ENCODE data around the gene CARTPT. TPM values are rescaled to one million over a fixed set of nuclear protein-coding genes. Genes with fewer than 3 reads are reported as not detected.
A peak's percentile ranks its signal among the peaks of the same experiment; 100 is the strongest.

Gene CARTPT
- total RNA-seq, 1 donor from 2014 or later, result not detected

GRCh38 chr5:71744009-71744790, 25.1 kb downstream of the CARTPT start:
- no peaks in the 10 kb centered on the region for H3K27me3 ChIP-seq (ENCODE audit: low read depth)
- intact Hi-C loops (cut with micrococcal nuclease), result no loop called here
- no peak overlapping the region for H3K4me3 ChIP-seq
- DNase-seq, result no peak
- peaks cover 4% of the 10 kb centered on the region for H3K4me1 ChIP-seq
- no peaks in the 10 kb centered on the region for H3K9me3 ChIP-seq (replicated peaks)
- no peak for TF ChIP-seq CTCF (IDR thresholded peaks at IDR 0.05; ENCODE audit: borderline replicate concordance)
- no peaks in the 10 kb centered on the region for H3K36me3 ChIP-seq
- no peak overlapping the region for H3K27ac ChIP-seq (replicated peaks)

GRCh38 chr5:71747182-71747581, 28.1 kb downstream of the CARTPT start:
- Histone ChIP-seq H3K36me3 (no peaks in the 10 kb centered on the region), H3K9me3 (replicated peaks) (no peaks in the 10 kb centered on the region), H3K27ac (replicated peaks) (no peak overlapping the region), H3K4me3 (no peak overlapping the region), H3K4me1 (peaks cover 4% of the 10 kb centered on the region), H3K27me3 (ENCODE audit: low read depth) (no peaks in the 10 kb centered on the region)
- no peak for DNase-seq
- no peak for TF ChIP-seq CTCF (IDR thresholded peaks at IDR 0.05; ENCODE audit: borderline replicate concordance)
- intact Hi-C loops (cut with micrococcal nuclease), result no loop called here

- Histone ChIP-seq H3K9me3 (replicated peaks) (no peaks in the 10 kb centered on the region), H3K36me3 (no peaks in the 10 kb centered on the region), H3K27me3 (ENCODE audit: low read depth) (no peaks in the 10 kb centered on the region), H3K27ac (replicated peaks) (no peak overlapping the region), H3K4me3 (no peak overlapping the region), H3K4me1 (peaks cover 4% of the 10 kb centered on the region)
- DNase-seq, result peak; percentile 45
- no peak for TF ChIP-seq CTCF (IDR thresholded peaks at IDR 0.05; ENCODE audit: borderline replicate concordance)
- intact Hi-C loops (cut with micrococcal nuclease), result no loop called here
Observed at GRCh38 chr5:71748360-71748759, 29.3 kb downstream of the CARTPT start.

GRCh38 chr5:71751422-71751821, 32.3 kb downstream of the CARTPT start:
- Histone ChIP-seq H3K27me3 (ENCODE audit: low read depth) (no peaks in the 10 kb centered on the region), H3K9me3 (replicated peaks) (no peaks in the 10 kb centered on the region), H3K36me3 (no peaks in the 10 kb centered on the region), H3K4me3 (no peak overlapping the region), H3K27ac (replicated peaks) (no peak overlapping the region), H3K4me1 (peaks cover 4% of the 10 kb centered on the region)
- no peak for DNase-seq
- intact Hi-C loops (cut with micrococcal nuclease), result no loop called here
- no peak for TF ChIP-seq CTCF (IDR thresholded peaks at IDR 0.05; ENCODE audit: borderline replicate concordance)

GRCh38 chr5:71752441-71753190, 33.5 kb downstream of the CARTPT start:
- intact Hi-C loops (cut with micrococcal nuclease), result no loop called here
- Histone ChIP-seq H3K36me3 (no peaks in the 10 kb centered on the region), H3K4me3 (no peak overlapping the region), H3K4me1 (peaks cover 8% of the 10 kb centered on the region), H3K27ac (replicated peaks) (no peak overlapping the region), H3K27me3 (ENCODE audit: low read depth) (no peaks in the 10 kb centered on the region), H3K9me3 (replicated peaks) (no peaks in the 10 kb centered on the region)
- TF ChIP-seq CTCF (IDR thresholded peaks at IDR 0.05; ENCODE audit: borderline replicate concordance), result no peak
- DNase-seq, result no peak

Measured in left ventricle myocardium inferior (tissue), 1 donor.